ENCODE measurements around the gene LHFPL6.

DNA sequence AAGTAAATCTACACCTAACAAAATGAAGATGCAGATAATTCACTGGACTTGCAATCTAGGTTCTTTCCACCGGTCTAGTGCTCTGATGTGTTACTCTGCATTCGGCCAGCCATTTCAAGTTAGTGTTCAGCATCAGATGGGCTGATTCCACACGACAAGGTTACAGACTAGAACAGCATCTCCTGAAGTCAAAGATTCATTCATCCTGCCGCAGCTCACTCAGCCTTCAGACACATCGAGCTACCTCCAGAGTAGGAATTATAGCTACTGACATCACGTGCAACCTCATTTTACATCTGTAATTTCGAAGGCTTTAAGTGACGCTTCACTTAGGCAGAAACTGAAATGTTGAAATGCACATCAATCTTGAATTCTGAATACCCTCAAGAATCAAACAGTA is 76.5 kb downstream of the LHFPL6 start:
- no peak for TF ChIP-seq TAF1 (IDR thresholded peaks at IDR 0.05; ENCODE audit: borderline replicate concordance, low read depth, low read length)
- TF ChIP-seq POLR2AphosphoS2 (IDR thresholded peaks at IDR 0.05; ENCODE audit: low read depth, low read length) = no peak
- no peak for TF ChIP-seq ETV6 (conservative IDR thresholded peaks at IDR 0.05 in 1 of 2, IDR thresholded peaks at IDR 0.05 in 1 of 2; ENCODE audit: borderline replicate concordance in 1 of 2, low read depth in 1 of 2)
- no peak for TF ChIP-seq RAD51 (IDR thresholded peaks at IDR 0.05)
- TF ChIP-seq SP1 (IDR thresholded peaks at IDR 0.05; ENCODE audit: low read depth, low read length) = no peak
- no peak for TF ChIP-seq TARDBP (IDR thresholded peaks at IDR 0.05; ENCODE audit: borderline replicate concordance)
- TF ChIP-seq RFX5 (IDR thresholded peaks at IDR 0.05; ENCODE audit: low read depth, low read length) = no peak
- no peak for TF ChIP-seq YY1 (IDR thresholded peaks at IDR 0.05; ENCODE audit: low read depth, low read length)
- TF ChIP-seq, protein P1, sequence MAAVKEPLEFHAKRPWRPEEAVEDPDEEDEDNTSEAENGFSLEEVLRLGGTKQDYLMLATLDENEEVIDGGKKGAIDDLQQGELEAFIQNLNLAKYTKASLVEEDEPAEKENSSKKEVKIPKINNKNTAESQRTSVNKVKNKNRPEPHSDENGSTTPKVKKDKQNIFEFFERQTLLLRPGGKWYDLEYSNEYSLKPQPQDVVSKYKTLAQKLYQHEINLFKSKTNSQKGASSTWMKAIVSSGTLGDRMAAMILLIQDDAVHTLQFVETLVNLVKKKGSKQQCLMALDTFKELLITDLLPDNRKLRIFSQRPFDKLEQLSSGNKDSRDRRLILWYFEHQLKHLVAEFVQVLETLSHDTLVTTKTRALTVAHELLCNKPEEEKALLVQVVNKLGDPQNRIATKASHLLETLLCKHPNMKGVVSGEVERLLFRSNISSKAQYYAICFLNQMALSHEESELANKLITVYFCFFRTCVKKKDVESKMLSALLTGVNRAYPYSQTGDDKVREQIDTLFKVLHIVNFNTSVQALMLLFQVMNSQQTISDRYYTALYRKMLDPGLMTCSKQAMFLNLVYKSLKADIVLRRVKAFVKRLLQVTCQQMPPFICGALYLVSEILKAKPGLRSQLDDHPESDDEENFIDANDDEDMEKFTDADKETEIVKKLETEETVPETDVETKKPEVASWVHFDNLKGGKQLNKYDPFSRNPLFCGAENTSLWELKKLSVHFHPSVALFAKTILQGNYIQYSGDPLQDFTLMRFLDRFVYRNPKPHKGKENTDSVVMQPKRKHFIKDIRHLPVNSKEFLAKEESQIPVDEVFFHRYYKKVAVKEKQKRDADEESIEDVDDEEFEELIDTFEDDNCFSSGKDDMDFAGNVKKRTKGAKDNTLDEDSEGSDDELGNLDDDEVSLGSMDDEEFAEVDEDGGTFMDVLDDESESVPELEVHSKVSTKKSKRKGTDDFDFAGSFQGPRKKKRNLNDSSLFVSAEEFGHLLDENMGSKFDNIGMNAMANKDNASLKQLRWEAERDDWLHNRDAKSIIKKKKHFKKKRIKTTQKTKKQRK (IDR thresholded peaks at IDR 0.05; ENCODE audit: low read depth, low read length) = no peak
- no peak for TF ChIP-seq BHLHE40 (IDR thresholded peaks at IDR 0.05; ENCODE audit: borderline replicate concordance in 1 of 2, low read depth in 2 of 2, low read length in 1 of 2)
